Hepatocyte (in vitro differentiated cells): ENCODE measurements around the gene SLC22A23. TPM values are rescaled to one million over a fixed set of nuclear protein-coding genes. Genes with fewer than 3 reads are reported as not detected.
A peak's percentile ranks its signal among the peaks of the same experiment; 100 is the strongest.

ENCODE experiments used
- DNase-seq: peaks from one replicate; pipeline ENCODE4 v3.0.0-alpha.2; 2016; ENCODE audit warnings: low spot score
- H2AFZ ChIP-seq: fragments of 200-600 bp; sonication (generic); 2 replicates; pipeline ENCODE4 v1.6.0; 2016; ENCODE audit warnings: antibody characterized with exemption, mild to moderate bottlenecking
- H3K27ac ChIP-seq: fragments of 200-600 bp; sonication (generic); 2 replicates; pipeline ENCODE4 v1.5.1; 2016; ENCODE audit warnings: mild to moderate bottlenecking
- H3K27me3 ChIP-seq: fragments of 200-600 bp; sonication (generic); 2 replicates; pipeline ENCODE4 v1.6.1; 2016
- H3K36me3 ChIP-seq: fragments of 200-600 bp; sonication (generic); replicated peaks from 2 replicates; pipeline ENCODE4 v1.5.1; 2016; ENCODE audit warnings: low read depth; ENCODE audit not compliant: insufficient read depth
- H3K4me1 ChIP-seq: fragments of 200-600 bp; sonication (generic); 2 replicates; pipeline ENCODE4 v1.5.1; 2016; ENCODE audit warnings: mild to moderate bottlenecking, moderate library complexity; ENCODE audit not compliant: insufficient read depth
- H3K4me2 ChIP-seq: fragments of 200-600 bp; sonication (generic); 2 replicates; pipeline ENCODE4 v1.6.0; 2016
- H3K4me3 ChIP-seq: fragments of 200-600 bp; sonication (generic); 2 replicates; pipeline ENCODE4 v1.5.1; 2016; ENCODE audit warnings: mild to moderate bottlenecking
- H3K79me2 ChIP-seq: fragments of 200-600 bp; sonication (generic); 2 replicates; pipeline ENCODE4 v1.6.0; 2017; ENCODE audit warnings: mild to moderate bottlenecking
- H3K9me2 ChIP-seq: fragments of 200-600 bp; sonication (generic); replicated peaks from 2 replicates; pipeline ENCODE4 v1.6.0; 2017; ENCODE audit warnings: mild to moderate bottlenecking; ENCODE audit not compliant: insufficient read depth
- H3K9me3 ChIP-seq: fragments of 200-600 bp; sonication (generic); 2 replicates; pipeline ENCODE4 v1.5.1; 2016; ENCODE audit warnings: low read depth, mild to moderate bottlenecking
- H4K20me1 ChIP-seq: fragments of 200-600 bp; sonication (generic); 2 replicates; pipeline ENCODE4 v1.6.0; 2016; ENCODE audit warnings: mild to moderate bottlenecking; ENCODE audit not compliant: insufficient read depth, poor library complexity, severe bottlenecking
- EZH2 ChIP-seq: fragments of 200-600 bp; sonication (generic); IDR thresholded peaks from 2 replicates; pipeline ENCODE4 v1.6.1; 2016; ENCODE audit warnings: antibody characterized with exemption, mild to moderate bottlenecking, borderline replicate concordance
- EZH2phosphoT487 ChIP-seq: fragments of 200-600 bp; sonication (generic); IDR thresholded peaks from one replicate; pipeline ENCODE4 v1.6.1; 2018; ENCODE audit warnings: antibody characterized with exemption, mild to moderate bottlenecking, low read depth, moderate library complexity; ENCODE audit not compliant: unreplicated experiment, severe bottlenecking
- WGBS: methylation state at CpG from one replicate; pipeline ENCODE4 v1.1.6; 2016; ENCODE audit warnings: low lambda C conversion rate; ENCODE audit errors: missing lambda C conversion rate; 5-methylcytosine and 5-hydroxymethylcytosine counted together
- polyA plus RNA-seq: library from polyadenylated mRNA; unstranded; fragments of >200 nt; fragmentation: Nextera tagmentation; extraction: Ambion mirVana; gene quantifications from 2 replicates; pipeline ENCODE4 v1.2.1, GENCODE V29; 2016
- total RNA-seq: library from RNA; depleted of rRNA; stranded (reverse); fragments of >200 nt; gene quantifications from 2 replicates; pipeline ENCODE4 v1.2.3, GENCODE V29; 2014
- TF ChIP-seq, protein P1 (sequence below): fragments of 200-600 bp; sonication (generic); IDR thresholded peaks from 2 replicates; pipeline ENCODE4 v1.5.1; 2016; ENCODE audit warnings: antibody characterized with exemption, mild to moderate bottlenecking; ENCODE audit not compliant: poor library complexity

Gene SLC22A23
- total and polyA plus RNA-seq, 2 experiments from 2014 or later, result 14.3 to 14.8 TPM

DNA sequence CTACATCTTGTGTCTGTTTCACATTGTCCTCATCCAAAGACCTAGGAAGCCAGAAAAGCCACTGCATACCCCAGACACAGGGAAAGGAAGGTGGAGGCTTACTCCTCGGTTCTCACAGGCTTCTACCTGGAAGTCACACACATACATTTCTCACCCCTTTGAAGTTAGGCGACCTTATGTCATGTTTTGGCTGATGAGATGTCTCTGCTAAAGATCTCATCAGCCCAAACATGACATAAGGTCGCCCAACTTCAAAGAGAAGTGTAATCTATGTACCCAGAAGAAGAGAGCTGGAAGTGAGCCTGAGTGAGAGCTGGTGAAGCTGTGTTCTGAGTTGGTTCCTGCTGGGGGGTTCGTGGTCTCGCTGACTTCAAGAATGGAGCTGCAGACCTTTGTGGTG is 47.5 kb upstream of the SLC22A23 start:
- Histone ChIP-seq H4K20me1 (no peaks in the 10 kb centered on the region), H2AFZ (no peak overlapping the region), H3K4me2 (no peak overlapping the region), H3K4me3 (no peak overlapping the region), H3K79me2 (no peaks in the 10 kb centered on the region), H3K4me1 (peaks cover 17% of the 10 kb centered on the region), H3K9me2 (no peaks in the 10 kb centered on the region), H3K9me3 (no peaks in the 10 kb centered on the region), H3K27ac (no peak overlapping the region), H3K36me3 (no peaks in the 10 kb centered on the region), H3K27me3 (no peaks in the 10 kb centered on the region)
- 75% methylated on average over 5 of the region's 5 CpGs for WGBS
- TF ChIP-seq, protein P1, sequence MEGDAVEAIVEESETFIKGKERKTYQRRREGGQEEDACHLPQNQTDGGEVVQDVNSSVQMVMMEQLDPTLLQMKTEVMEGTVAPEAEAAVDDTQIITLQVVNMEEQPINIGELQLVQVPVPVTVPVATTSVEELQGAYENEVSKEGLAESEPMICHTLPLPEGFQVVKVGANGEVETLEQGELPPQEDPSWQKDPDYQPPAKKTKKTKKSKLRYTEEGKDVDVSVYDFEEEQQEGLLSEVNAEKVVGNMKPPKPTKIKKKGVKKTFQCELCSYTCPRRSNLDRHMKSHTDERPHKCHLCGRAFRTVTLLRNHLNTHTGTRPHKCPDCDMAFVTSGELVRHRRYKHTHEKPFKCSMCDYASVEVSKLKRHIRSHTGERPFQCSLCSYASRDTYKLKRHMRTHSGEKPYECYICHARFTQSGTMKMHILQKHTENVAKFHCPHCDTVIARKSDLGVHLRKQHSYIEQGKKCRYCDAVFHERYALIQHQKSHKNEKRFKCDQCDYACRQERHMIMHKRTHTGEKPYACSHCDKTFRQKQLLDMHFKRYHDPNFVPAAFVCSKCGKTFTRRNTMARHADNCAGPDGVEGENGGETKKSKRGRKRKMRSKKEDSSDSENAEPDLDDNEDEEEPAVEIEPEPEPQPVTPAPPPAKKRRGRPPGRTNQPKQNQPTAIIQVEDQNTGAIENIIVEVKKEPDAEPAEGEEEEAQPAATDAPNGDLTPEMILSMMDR, result no peak
- no peak for TF ChIP-seq EZH2
- TF ChIP-seq EZH2phosphoT487, result no peak
- DNase-seq, result no peak

DNA sequence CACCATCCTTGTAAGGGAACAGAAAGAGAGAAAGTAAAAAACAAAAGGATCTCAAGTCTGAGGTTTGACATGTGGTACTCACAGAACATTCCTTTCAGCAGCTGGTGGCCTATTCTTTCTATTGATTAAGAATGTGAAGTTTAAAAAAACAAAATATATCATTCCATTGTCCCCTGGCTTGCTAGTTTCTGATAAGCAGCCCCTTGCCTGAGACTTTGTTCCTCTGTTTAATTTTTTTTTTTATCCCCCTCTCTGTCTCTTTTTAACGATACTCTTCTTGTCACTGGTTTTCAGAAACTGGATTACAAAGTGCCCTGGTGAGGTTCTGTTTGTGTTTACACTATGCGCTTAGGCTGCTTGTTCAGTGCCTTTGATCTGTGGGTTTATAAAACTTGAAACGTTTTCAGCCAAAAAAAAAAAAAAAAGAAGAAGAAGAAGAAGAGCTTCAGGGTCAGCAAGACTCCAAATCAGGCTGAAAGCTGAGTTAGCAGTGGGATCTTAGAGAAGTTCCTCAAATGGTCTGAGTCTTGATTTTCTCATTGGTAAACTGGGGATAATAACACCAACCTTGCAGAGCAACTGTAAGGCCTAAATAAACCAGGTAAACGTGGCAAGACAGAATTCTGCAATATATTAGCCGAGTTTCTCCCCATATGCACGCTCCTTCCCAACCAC is 45.1 kb upstream of the SLC22A23 start:
- peaks cover 15% of the 10 kb centered on the region for H3K4me1 ChIP-seq
- no peak for DNase-seq
- 28% methylated on average over 6 of the region's 6 CpGs for WGBS
- H3K36me3 ChIP-seq, result no peaks in the 10 kb centered on the region
- TF ChIP-seq EZH2, result no peak
- TF ChIP-seq, protein P1, result no peak
- no peak for TF ChIP-seq EZH2phosphoT487
- no peak overlapping the region for H3K4me3 ChIP-seq
- no peaks in the 10 kb centered on the region for H3K9me3 ChIP-seq
- no peaks in the 10 kb centered on the region for H3K9me2 ChIP-seq
- no peak overlapping the region for H2AFZ ChIP-seq
- no peak overlapping the region for H3K27ac ChIP-seq
- H3K27me3 ChIP-seq, result no peaks in the 10 kb centered on the region
- H3K79me2 ChIP-seq, result no peaks in the 10 kb centered on the region
- no peaks in the 10 kb centered on the region for H4K20me1 ChIP-seq
- no peak overlapping the region for H3K4me2 ChIP-seq

DNA sequence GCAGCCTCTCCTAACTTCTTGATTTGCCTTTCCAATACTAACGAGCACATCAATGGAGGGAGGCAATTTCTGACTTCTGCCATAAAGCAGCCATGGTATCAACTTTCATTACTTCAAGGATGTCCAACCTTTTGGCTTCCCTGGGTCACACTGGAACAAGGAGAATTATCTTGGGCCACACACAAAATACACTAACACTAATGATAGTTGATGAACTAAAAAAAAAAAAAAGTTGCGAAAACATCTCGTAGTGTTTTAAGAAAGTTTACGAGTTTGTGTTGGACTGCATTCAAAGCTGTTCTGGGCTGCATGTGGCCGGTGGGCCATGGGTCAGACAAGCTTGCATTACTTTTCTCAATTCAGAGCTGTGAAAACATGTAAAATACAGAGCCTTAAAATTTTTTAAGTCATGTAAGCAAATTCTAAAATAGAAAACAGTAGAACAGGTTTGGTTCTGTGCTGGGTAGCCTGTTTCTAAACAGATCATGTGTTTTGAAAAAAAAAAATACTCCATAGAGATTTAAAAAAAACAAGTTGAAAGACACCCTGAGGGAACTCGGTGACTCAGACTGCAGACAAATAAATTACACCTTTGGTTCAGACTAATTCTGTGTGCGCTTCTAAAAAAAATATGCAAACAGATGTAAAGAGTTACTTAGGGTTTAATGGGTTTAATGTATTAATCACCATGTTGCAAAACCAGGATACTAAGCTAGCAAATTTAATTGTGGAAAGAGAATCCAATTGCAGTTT is 43.6 kb upstream of the SLC22A23 start:
- no peak overlapping the region for H3K4me2 ChIP-seq
- TF ChIP-seq, protein P1, result no peak
- TF ChIP-seq EZH2 (no peak), EZH2phosphoT487 (no peak)
- H3K4me1 ChIP-seq, result peaks cover 7% of the 10 kb centered on the region
- H3K9me2 ChIP-seq, result no peaks in the 10 kb centered on the region
- no peaks in the 10 kb centered on the region for H3K36me3 ChIP-seq
- peak; percentile 30 for DNase-seq
- peak overlapping the region; percentile 1 for H3K27ac ChIP-seq
- H3K9me3 ChIP-seq, result no peaks in the 10 kb centered on the region
- 56% methylated on average over 7 of the region's 7 CpGs for WGBS
- no peaks in the 10 kb centered on the region for H4K20me1 ChIP-seq
- H2AFZ ChIP-seq, result no peak overlapping the region
- H3K79me2 ChIP-seq, result no peaks in the 10 kb centered on the region
- H3K27me3 ChIP-seq, result no peaks in the 10 kb centered on the region
- no peak overlapping the region for H3K4me3 ChIP-seq
